ENCODE results near the gene DISC1. TPM values are rescaled to one million over a fixed set of nuclear protein-coding genes. Genes with fewer than 3 reads are reported as not detected.

DISC1 gene
- total and polyA plus RNA-seq, 2 of the 13 experiments (the other 11 are each of a cell fraction or from before 2014, with no cell fraction given) = 4.2 to 4.6 TPM

GRCh38 chr1:231808990-231809389, 182.4 kb downstream of the DISC1 start:
- no peak overlapping the region for H3K4me3 ChIP-seq (replicated peaks in 1 of 3; ENCODE audit: insufficient read depth in 1 of 3, low read depth in 2 of 3, low read length in 3 of 3)
- no peak overlapping the region for H3K4me2 ChIP-seq (ENCODE audit: low read depth, low read length)
- no peaks in the 10 kb centered on the region for H3K27me3 ChIP-seq (ENCODE audit: control insufficient read depth in 1 of 2, insufficient read depth in 2 of 2, low read length in 2 of 2)
- in situ Hi-C loops (cut with HindIII; ENCODE audit: extremely low pct_ligation_motif_present, low pct_unique_long_range_greater_than_20kb) (no loop called here), intact Hi-C loops (cut with micrococcal nuclease; ENCODE audit: unreplicated experiment) (no loop called here)
- no peak for FAIRE-seq
- no peaks in the 10 kb centered on the region for H3K79me2 ChIP-seq (ENCODE audit: insufficient read depth, low read length)
- peaks cover 0 to 2% of the 10 kb centered on the region in 2 experiments; a peak in 2 of 5 replicates for H3K36me3 ChIP-seq (replicated peaks in 1 of 2; ENCODE audit: control insufficient read depth in 1 of 2, insufficient read depth in 2 of 2, low read length in 2 of 2)
- DNase-seq (ENCODE audit: low spot score) = no peak
- H4K20me1 ChIP-seq (ENCODE audit: insufficient read depth, low read length) = no peaks in the 10 kb centered on the region
- H3K27ac ChIP-seq (ENCODE audit: extremely low read length, insufficient read depth, low read length) = no peak overlapping the region
- ChIA-PET POLR2A (no interaction called here), CTCF (ENCODE audit: low intra/inter-chr PET ratio, low total read pairs) (no interaction called here)
- BruUV-seq (replicated peaks) = no TSS peak
- no peak overlapping the region for H2AFZ ChIP-seq (ENCODE audit: low read length)
- H3K4me1 ChIP-seq (ENCODE audit: insufficient read depth, low read length) = 0 out of 2 replicates have a peak, but pooled peaks cover 5% of the 10 kb centered on the region
- TF ChIP-seq ZNF280D (CRISPR knock-in tag; IDR thresholded peaks at IDR 0.05) (no peak), KLF15 (CRISPR knock-in tag; IDR thresholded peaks at IDR 0.05; ENCODE audit: borderline replicate concordance) (no peak), ZNF687 (CRISPR knock-in tag; IDR thresholded peaks at IDR 0.05) (no peak), TOE1 (CRISPR knock-in tag; IDR thresholded peaks at IDR 0.05) (no peak), NFE2L2 (IDR thresholded peaks at IDR 0.05; ENCODE audit: low read length) (no peak), GPN1 (CRISPR knock-in tag; IDR thresholded peaks at IDR 0.05; ENCODE audit: borderline replicate concordance) (no peak), CSRNP2 (CRISPR knock-in tag; conservative IDR thresholded peaks at IDR 0.05; ENCODE audit: low read depth) (no peak), HDAC2 (CRISPR knock-in tag; IDR thresholded peaks at IDR 0.05) (no peak), SKI (IDR thresholded peaks at IDR 0.05; ENCODE audit: partially characterized antibody) (no peak), CC2D1A (CRISPR knock-in tag; IDR thresholded peaks at IDR 0.05) (no peak), MATR3 (CRISPR knock-in tag; IDR thresholded peaks at IDR 0.05) (no peak), MAFG (CRISPR knock-in tag; IDR thresholded peaks at IDR 0.05) (no peak), NFRKB (IDR thresholded peaks at IDR 0.05) (no peak), PHB2 (IDR thresholded peaks at IDR 0.05; ENCODE audit: partially characterized antibody) (no peak)
- ATAC-seq = no peak
- 83% methylated on average over 2 of the region's 2 CpGs for WGBS (ENCODE audit: low lambda C conversion rate)
- no peak overlapping the region for H3K9ac ChIP-seq (ENCODE audit: insufficient read depth, low read depth, low read length)
- no peaks in the 10 kb centered on the region for H3K9me3 ChIP-seq (ENCODE audit: low read length)
